NK-92 (cell line): Measurements from ENCODE around the gene PTPRB.

Experiments
- DNase-seq: peaks from one replicate; lab custom pipeline; 2025; ENCODE audit not compliant: unreplicated experiment; lab: John Stamatoyannopoulos, UW

The PTPRB gene

GRCh38 chr12:70598467-70599193 is 38.6 kb downstream of the PTPRB start:
- no peak for DNase-seq

GRCh38 chr12:70592664-70593063 is 44.6 kb downstream of the PTPRB start:
- DNase-seq: no peak

GRCh38 chr12:70590549-70591226 is 46.5 kb downstream of the PTPRB start:
- DNase-seq: no peak

GRCh38 chr12:70590051-70590450 is 47.2 kb downstream of the PTPRB start:
- no peak for DNase-seq

GRCh38 chr12:70584332-70584731 is 52.9 kb downstream of the PTPRB start:
- DNase-seq: no peak

GRCh38 chr12:70583251-70583650 is 54.0 kb downstream of the PTPRB start:
- no peak for DNase-seq

- DNase-seq: no peak
These were observed 56.0 kb downstream of the PTPRB start for GRCh38 chr12:70581208-70581607.

GRCh38 chr12:70577283-70577634 is 60.0 kb downstream of the PTPRB start:
- DNase-seq: no peak

- no peak for DNase-seq
These were observed 60.6 kb downstream of the PTPRB start for GRCh38 chr12:70576341-70577282.

GRCh38 chr12:70571705-70572268 is 65.4 kb downstream of the PTPRB start:
- DNase-seq: no peak

- no peak for DNase-seq
These were observed 66.2 kb downstream of the PTPRB start for GRCh38 chr12:70571029-70571428.

GRCh38 chr12:70561550-70561949 is 75.7 kb downstream of the PTPRB start:
- no peak for DNase-seq

GRCh38 chr12:70560671-70561070 is 76.6 kb downstream of the PTPRB start:
- DNase-seq: no peak

- DNase-seq: no peak
These were observed 77.8 kb downstream of the PTPRB start for GRCh38 chr12:70559390-70559789.

GRCh38 chr12:70557583-70558191 is 79.5 kb downstream of the PTPRB start:
- DNase-seq: no peak

- DNase-seq: no peak
These were observed 80.9 kb downstream of the PTPRB start for GRCh38 chr12:70556179-70556869.

- no peak for DNase-seq
These were observed 82.1 kb downstream of the PTPRB start for GRCh38 chr12:70555081-70555480.

- DNase-seq: no peak
These were observed 83.8 kb downstream of the PTPRB start for GRCh38 chr12:70553391-70553859.

- DNase-seq: no peak
These were observed 85.5 kb downstream of the PTPRB start for GRCh38 chr12:70551731-70552130.

- no peak for DNase-seq
These were observed 87.0 kb downstream of the PTPRB start for GRCh38 chr12:70550180-70550577.
